ENCODE data around the gene KIF3B.
A peak's percentile ranks its signal among the peaks of the same experiment; 100 is the strongest.

- TF ChIP-seq POLR2A (IDR thresholded peaks at IDR 0.05) (no peak), EP300 (IDR thresholded peaks at IDR 0.05; ENCODE audit: low read depth) (no peak), CTCF (IDR thresholded peaks at IDR 0.05) (no peak), POLR2AphosphoS5 (IDR thresholded peaks at IDR 0.05) (peak in 2 of 3 donors; percentile 65 to 70)
Observed at GRCh38 chr20:32277361-32278198, at the start of gene KIF3B.
